Pancreas (tissue), 10 donors: ENCODE measurements around the gene MYLK4. TPM values are rescaled to one million over a fixed set of nuclear protein-coding genes. Genes with fewer than 3 reads are reported as not detected.
A peak's percentile ranks its signal among the peaks of the same experiment; 100 is the strongest.

Experiments used
- ATAC-seq, 4 donors: fragments of 200-7000 bp; cut with Tn5 transposase; one replicate each; pipeline versions ENCODE4 v1.8.0 to v1.9.1; 2020; ENCODE audit warnings: mild to moderate bottlenecking in 4 of 4, moderate library complexity in 4 of 4
- DNase-seq, 6 donors: peaks; one replicate each; pipeline ENCODE4 v3.0.0-alpha.2; 2020
- FAIRE-seq: peaks from 2 replicates; lab custom pipeline; 2012; peaks lifted over from hg19 to GRCh38; lab: Jason Lieb, UNC
- H3K27ac ChIP-seq, 4 donors: fragments of 200-600 bp; sonication (generic); 1 replicate in 3 of 4; 2 replicates in 1 of 4; pipeline versions ENCODE4 v1.5.0 to v1.8.0; 2020
- H3K27me3 ChIP-seq, 4 donors: fragments of 200-600 bp; one replicate each; pipeline ENCODE4 v1.8.0; 2021
- H3K36me3 ChIP-seq, 3 donors: fragments of 200-600 bp; sonication (generic) in 1 of 3; one replicate each; pipeline versions ENCODE4 v1.5.0 to v1.8.0; 2020 to 2021
- H3K4me1 ChIP-seq, 3 donors: fragments of 200-600 bp; one replicate each; pipeline ENCODE4 v1.8.0; 2021
- H3K4me3 ChIP-seq, 4 donors: fragments of 200-600 bp; sonication (generic) in 2 of 4; one replicate each; pipeline versions ENCODE4 v1.5.0 to v1.8.0; 2020 to 2021
- H3K9me3 ChIP-seq, 4 donors: fragments of 200-600 bp; one replicate each; pipeline ENCODE4 v1.8.0; 2021
- WGBS, 2 donors: extraction: QIAGEN DNeasy Blood & Tissue Kit; methylation state at CpG; one replicate each; pipeline ENCODE4 v1.1.7; 2013; 5-methylcytosine and 5-hydroxymethylcytosine counted together
- intact Hi-C, 3 donors: fragments of 100-400 bp; cut with DNase I; formaldehyde crosslinking; loops; one replicate each; pipeline versions ENCODE4 v1.11.1 to v1.14.2; 2022
- polyA plus RNA-seq, 2 donors: library from polyadenylated mRNA; stranded (reverse); fragments of 200-250 nt; gene quantifications; one replicate each; pipeline ENCODE4 v1.2.3, GENCODE V29; 2013
- total RNA-seq, 6 donors: library from RNA; stranded (reverse); fragmentation: NEBNext Ultra II Directional in 4 of 6; extraction: Animal tissue kit (Norgen Biotek cat#: 25700) in 4 of 6; gene quantifications; one replicate each; pipeline versions ENCODE4 v1.2.1 to v1.2.4, GENCODE V29; 2021 to 2023
- TF ChIP-seq, protein P1 (sequence below), 4 donors: fragments of 200-600 bp; sonication (generic) in 3 of 4; IDR thresholded peaks; one replicate each; pipeline versions ENCODE4 v1.5.0 to v1.8.0; 2021; ENCODE audit warnings: antibody characterized with exemption in 4 of 4
- donor health status: healthy with polysubstance abuse.
- donor health status: DM: no; HTN: no; CAD: no; lungs with moderate emphysema.
- donor health status: DM: no; HTN: no; CAD: no.
- donor health status: control.
- donor health status: control.
- donor health status: Bipolar disorder and iron deficiency.
- donor health status: DM: yes; HTN: yes; CAD: no.
- donor health status: DM: no; HTN: no; CAD: no.
- donor health status: DM: no; HTN: no; CAD: no.
- donor health status: DM: yes; HTN: yes; CAD: no.

Gene MYLK4
- total and polyA plus RNA-seq, 8 donors, result 0.27 to 1.0 (median 0.41) TPM

- DNase-seq (no peak), ATAC-seq (no peak), FAIRE-seq (no peak)
- TF ChIP-seq, protein P1, sequence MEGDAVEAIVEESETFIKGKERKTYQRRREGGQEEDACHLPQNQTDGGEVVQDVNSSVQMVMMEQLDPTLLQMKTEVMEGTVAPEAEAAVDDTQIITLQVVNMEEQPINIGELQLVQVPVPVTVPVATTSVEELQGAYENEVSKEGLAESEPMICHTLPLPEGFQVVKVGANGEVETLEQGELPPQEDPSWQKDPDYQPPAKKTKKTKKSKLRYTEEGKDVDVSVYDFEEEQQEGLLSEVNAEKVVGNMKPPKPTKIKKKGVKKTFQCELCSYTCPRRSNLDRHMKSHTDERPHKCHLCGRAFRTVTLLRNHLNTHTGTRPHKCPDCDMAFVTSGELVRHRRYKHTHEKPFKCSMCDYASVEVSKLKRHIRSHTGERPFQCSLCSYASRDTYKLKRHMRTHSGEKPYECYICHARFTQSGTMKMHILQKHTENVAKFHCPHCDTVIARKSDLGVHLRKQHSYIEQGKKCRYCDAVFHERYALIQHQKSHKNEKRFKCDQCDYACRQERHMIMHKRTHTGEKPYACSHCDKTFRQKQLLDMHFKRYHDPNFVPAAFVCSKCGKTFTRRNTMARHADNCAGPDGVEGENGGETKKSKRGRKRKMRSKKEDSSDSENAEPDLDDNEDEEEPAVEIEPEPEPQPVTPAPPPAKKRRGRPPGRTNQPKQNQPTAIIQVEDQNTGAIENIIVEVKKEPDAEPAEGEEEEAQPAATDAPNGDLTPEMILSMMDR (IDR thresholded peaks at IDR 0.05), result no peak
- Histone ChIP-seq H3K9me3 (no peaks in the 10 kb centered on the region), H3K36me3 (no peaks in the 10 kb centered on the region), H3K27ac (no peak overlapping the region), H3K4me3 (no peak overlapping the region), H3K4me1 (no peaks in the 10 kb centered on the region), H3K27me3 (no peaks in the 10 kb centered on the region)
- intact Hi-C loops, result no loop called here
- WGBS, 2 donors, result 70 to 80% methylated on average over 3 of the region's 3 CpGs
Measured at GRCh38 chr6:2661651-2662050, 89.1 kb downstream of the MYLK4 start.

DNA sequence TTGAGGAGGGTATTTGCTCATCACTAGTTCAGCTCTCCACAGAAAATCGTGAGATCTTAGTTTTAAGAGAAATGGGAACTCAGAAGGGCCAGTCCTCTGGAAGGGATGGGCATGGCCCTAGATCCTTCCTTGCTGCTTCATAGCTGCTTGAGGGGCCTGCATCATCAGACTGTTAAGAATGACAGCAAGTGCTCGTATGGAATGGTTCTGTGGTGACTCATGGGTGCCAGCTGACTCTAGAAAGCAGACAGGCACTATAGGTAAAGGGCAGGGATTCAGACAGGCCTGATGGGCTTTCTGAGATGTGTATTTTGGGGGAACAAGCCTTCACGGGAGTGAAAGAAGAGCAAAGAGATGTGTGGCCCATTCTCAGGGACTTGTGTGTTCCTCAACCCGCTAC lies 90.8 kb downstream of the MYLK4 start:
- intact Hi-C loops, result no loop called here
- TF ChIP-seq, protein P1 (IDR thresholded peaks at IDR 0.05), result no peak
- no peak overlapping the region for H3K27ac ChIP-seq
- H3K9me3 ChIP-seq, result no peaks in the 10 kb centered on the region
- ATAC-seq (no peak), DNase-seq (no peak), FAIRE-seq (no peak)
- 68 to 72% methylated on average over 4 of the region's 4 CpGs for WGBS, 2 donors
- H3K36me3 ChIP-seq, result no peaks in the 10 kb centered on the region
- no peaks in the 10 kb centered on the region for H3K4me1 ChIP-seq
- H3K27me3 ChIP-seq, result no peaks in the 10 kb centered on the region
- H3K4me3 ChIP-seq, result no peak overlapping the region

DNA sequence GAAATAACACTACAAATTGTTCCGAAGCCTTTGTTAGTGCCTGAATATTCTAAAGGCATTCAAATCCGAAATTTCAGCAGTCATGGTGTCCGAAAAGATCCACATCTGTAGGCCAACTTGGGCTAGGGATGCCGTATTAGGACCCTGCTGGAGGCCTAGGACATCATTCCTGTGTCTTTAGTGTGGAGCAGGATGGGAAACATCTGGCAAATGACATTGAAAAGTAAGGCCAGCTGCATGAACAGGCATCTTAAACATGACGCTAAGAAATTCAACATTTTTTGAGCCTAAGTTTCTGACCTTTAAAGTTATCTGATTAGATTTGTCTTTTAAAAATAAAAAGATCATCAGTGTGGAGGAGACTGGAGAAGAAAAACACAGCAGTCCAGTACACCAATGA lies 91.3 kb downstream of the MYLK4 start:
- Histone ChIP-seq H3K27ac (no peak overlapping the region), H3K27me3 (no peaks in the 10 kb centered on the region), H3K4me3 (no peak overlapping the region), H3K4me1 (no peaks in the 10 kb centered on the region), H3K9me3 (no peaks in the 10 kb centered on the region), H3K36me3 (no peaks in the 10 kb centered on the region)
- intact Hi-C loops, result no loop called here
- TF ChIP-seq, protein P1 (IDR thresholded peaks at IDR 0.05), result no peak
- no peak for ATAC-seq
- 85 to 89% methylated on average over 5 of the region's 5 CpGs for WGBS, 2 donors
- no peak for FAIRE-seq
- DNase-seq, result no peak

DNA sequence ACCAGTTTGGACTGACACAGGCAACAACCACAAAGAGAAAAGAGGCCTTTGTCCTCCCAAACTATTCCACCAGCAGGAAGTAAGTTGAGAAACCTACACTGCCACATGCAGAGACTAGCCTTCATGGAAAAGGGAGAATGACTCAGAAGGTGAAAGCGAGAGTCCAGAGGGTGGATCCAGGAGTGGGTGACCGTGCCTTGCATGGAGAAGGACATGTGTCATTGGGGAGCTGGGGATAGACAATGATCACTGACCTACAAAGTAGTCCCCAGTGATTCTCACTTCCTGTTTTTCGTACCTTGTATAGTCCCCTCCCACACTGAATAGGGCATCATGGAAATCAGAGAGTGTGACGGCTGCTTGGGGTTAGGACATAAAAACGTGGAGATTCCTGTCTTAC lies 91.9 kb downstream of the MYLK4 start:
- H3K27me3 ChIP-seq, result no peaks in the 10 kb centered on the region
- TF ChIP-seq, protein P1 (IDR thresholded peaks at IDR 0.05), result no peak
- 70 to 82% methylated on average over 5 of the region's 5 CpGs for WGBS, 2 donors
- no peak for DNase-seq
- FAIRE-seq, result no peak
- ATAC-seq, result peak in 1 of 4 donors; percentile 34
- no peaks in the 10 kb centered on the region for H3K9me3 ChIP-seq
- H3K4me3 ChIP-seq, result no peak overlapping the region
- no peaks in the 10 kb centered on the region for H3K36me3 ChIP-seq
- H3K4me1 ChIP-seq, result no peaks in the 10 kb centered on the region
- intact Hi-C loops, result no loop called here
- H3K27ac ChIP-seq, result no peak overlapping the region

DNA sequence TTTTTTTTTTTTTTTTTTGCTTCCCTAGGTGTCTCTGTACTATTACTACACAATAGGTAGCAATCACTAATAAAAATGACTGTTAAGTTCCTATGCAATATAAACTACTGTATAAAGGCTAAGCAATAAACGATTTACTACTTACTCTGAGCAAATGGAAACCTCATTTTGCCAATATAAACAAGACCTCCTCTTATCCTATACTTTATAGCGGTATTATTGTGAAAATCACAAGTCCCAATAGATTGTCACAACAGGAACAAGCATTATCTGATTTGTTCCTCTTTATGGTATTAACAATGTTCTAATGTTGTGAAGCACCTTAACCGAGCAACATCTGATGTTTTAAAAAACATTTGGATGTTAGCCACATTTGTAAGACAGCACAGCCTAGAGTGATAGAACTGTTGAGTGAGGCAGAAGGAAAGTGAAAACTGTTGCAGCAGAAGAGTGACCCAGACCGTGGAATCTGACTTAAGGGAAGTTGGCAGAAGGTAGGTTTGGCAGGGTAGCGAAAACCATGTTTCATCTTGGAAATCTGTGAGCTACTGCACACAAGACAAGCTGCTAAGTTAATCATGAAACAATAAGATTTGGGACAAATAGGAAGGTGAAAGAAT lies 94.2 kb downstream of the MYLK4 start:
- no peak overlapping the region for H3K27ac ChIP-seq
- ATAC-seq, result no peak
- no peaks in the 10 kb centered on the region for H3K36me3 ChIP-seq
- H3K9me3 ChIP-seq, result no peaks in the 10 kb centered on the region
- DNase-seq, result no peak
- H3K4me1 ChIP-seq, result no peaks in the 10 kb centered on the region
- no peak overlapping the region for H3K4me3 ChIP-seq
- FAIRE-seq, result no peak
- H3K27me3 ChIP-seq, result no peaks in the 10 kb centered on the region
- intact Hi-C loops, result no loop called here
- 61 to 64% methylated on average over 5 of the region's 5 CpGs for WGBS, 2 donors
- TF ChIP-seq, protein P1 (IDR thresholded peaks at IDR 0.05), result no peak
